HT1080 (cell line): Measurements from ENCODE around the gene PTGS1. TPM values are rescaled to one million over a fixed set of nuclear protein-coding genes. Genes with fewer than 3 reads are reported as not detected.
"Not testable (repeated sequence)": the region's sequence is repeated elsewhere in the genome, so short reads cannot be mapped to it uniquely, and the experiment has no call there.

Source experiments
- DNase-seq: peaks from one replicate; pipeline ENCODE4 v3.0.0-alpha.2; 2015; ENCODE audit warnings: low read depth
- total RNA-seq: library from RNA; depleted of rRNA; stranded (reverse); fragments of >200 nt; shearing (Covaris generic); gene quantifications from 2 replicates; pipeline ENCODE4 v1.2.3, GENCODE V29; 2014

Gene PTGS1
- total RNA-seq, 1 experiment from 2014 or later = 0.24 TPM

DNA sequence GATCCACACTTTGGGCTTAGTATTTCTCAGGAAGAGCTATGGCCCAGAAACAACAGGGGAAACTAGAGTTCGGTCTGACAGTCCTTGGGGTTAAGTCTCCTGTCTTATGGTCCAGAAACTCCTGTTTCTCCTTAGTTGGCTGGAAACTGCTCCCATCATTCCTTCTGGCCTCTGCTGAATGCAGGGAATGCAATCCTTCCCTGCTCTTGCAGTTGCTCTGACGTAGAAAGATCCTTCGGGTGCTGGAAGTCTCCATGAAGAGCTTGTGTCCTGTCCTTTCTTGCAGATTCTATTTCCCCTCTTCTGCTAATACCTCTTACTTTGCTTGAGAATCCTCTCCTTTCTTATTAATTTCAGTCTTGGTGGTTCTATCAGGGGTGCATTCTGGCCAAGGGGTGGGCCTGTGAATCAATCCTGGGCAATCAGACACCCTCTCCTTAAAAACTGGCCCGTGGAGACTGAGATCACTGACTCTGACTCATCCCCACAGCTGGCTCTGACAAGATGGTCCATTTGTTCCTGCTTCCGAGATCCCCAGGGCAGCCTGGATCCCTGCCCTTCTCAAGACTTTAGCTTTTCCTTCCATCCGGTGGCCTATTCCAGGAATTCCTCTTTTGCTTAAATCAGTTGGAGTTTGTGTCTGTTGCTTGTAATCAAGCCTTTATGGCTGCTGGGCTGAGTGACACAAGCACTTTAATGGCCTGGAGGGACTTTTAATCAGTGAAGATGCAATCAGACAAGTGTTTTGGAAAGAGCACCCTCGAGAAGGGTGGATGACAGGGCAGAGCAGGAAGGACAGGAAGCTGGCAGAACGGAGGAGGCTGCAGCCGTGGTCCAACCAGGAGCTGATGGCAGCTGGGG lies 23.7 kb downstream of the PTGS1 start:
- peak; percentile 63 for DNase-seq

- no peak for DNase-seq
Observed at GRCh38 chr9:122396614-122397148, 25.9 kb downstream of the PTGS1 start.

- DNase-seq = no peak
Observed at GRCh38 chr9:122397749-122398148, 26.9 kb downstream of the PTGS1 start.

- no peak for DNase-seq
Observed at GRCh38 chr9:122398371-122398924, 27.6 kb downstream of the PTGS1 start.

- DNase-seq = no peak
Observed at GRCh38 chr9:122401896-122402295, 31.1 kb downstream of the PTGS1 start.

GRCh38 chr9:122402403-122402871 lies 31.6 kb downstream of the PTGS1 start:
- DNase-seq = peak; percentile 97

DNA sequence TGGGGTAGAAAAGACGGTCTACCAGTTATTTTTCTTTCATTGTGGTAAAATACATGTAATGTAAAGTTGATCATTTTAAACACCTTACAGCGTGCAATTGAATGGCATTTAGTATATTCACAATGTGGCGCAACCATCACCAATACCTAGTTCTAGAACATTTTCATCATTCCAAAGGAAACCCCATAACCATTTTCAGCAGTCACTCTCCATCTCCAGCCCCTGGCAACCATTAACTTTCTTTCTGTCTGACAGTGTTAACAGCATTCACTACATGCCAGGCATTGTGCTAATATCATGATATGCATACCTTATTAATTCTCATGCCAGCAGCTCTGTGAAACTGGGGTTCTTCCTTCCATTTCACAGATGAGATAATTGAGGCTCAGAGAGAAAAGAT lies 32.0 kb downstream of the PTGS1 start:
- no peak for DNase-seq

DNA sequence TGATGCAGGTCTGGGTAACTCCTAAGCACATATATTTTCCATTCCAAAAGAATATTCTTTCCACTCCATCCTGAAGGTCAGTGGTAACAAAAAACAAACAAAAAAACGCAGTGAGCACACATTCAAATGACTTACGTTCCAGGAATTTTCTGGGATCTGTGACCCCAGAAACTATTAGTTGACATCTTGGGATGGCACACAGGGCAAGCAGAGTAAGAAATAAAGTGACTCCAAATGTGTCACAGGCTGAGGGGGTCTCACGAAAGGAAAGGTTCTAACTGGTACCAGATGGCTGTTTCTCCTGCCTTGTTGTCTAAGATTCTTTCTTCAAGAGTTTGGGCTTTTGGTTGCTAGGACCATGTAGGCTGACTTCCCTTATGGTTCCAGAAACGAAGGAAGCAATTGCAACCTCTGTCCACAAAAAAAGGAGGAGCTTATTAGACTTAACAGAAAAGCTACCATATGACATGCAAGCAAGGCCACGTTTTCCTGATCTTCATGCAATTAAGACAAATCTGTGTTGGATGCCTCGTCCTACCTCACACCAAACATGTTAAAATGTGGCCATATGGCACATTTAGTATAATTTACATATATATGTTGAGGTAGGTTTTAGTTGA lies 32.7 kb downstream of the PTGS1 start:
- DNase-seq = no peak

DNA sequence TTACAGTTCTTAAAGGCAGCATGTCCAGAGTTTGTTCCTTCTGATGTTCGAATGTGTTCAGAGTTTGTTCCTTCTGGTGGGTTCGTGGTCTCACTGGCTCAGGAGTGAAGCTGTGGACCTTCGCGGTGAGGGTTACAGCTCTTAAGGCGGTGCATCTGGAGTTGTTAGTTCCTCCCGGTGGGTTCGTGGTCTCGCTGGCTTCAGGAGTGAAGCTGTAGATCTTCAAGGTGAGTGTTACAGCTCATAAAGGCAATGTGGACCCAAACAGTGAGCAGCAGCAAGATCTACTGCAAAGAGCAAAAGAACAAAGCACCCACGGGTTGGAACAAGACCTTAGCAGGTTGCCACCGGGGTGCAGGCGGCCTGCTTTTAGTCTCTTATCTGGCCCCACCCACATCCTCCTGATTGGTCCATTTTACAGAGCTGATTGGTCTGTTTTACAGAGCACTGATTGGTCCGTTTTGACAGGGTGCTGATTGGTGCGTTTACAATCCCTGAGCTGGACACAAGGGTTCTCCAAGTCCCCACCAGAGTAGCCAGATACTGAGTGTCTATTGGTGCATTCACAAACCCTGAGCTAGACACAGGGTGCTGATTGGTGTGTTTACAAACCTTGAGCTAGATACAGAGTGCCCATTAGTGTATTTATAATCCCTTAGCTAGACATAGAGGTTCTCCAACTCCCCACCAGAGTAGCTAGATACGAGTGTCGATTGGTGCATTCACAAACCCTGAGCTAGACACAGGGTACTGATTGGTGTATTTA lies 34.7 kb downstream of the PTGS1 start:
- DNase-seq = not testable (repeated sequence)

- no peak for DNase-seq
Observed at GRCh38 chr9:122406070-122406890, 35.5 kb downstream of the PTGS1 start.

DNA sequence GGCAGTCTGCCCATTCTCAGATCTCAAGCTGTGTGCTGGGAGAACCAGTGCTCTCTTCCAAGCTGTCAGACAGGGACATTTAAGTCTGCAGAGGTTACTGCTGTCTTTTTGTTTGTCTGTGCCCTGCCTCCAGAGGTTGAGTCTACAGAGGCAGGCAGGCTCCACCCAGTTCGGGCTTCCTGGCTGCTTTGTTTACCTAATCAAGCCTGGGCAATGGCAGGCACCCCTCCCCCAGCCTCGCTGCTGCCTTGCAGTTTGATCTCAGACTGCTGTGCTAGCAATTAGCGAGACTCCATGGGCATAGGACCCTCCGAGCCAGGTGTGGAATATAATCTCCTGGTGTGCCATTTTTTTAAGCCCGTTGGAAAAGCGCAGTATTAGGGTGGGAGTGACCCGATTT lies 43.3 kb downstream of the PTGS1 start:
- DNase-seq = not testable (repeated sequence)

DNA sequence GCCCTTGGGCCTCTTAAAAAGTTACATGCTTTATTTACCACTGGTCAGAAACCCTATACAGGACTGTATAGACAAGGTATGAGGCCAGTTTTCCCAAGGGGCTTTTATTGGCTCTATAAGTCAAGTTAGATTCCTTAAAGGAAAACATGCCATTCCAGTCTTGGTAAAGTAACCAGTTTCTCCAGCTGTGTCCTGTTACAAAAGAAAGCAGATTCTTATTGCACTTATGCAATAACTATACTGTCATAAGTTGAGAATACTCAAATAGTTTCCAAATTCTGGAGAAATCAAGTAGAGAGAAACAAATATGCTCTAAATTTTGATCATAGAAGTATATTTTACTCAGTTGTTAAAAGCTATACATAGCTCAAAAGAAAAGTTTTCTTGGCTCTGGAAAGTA lies 47.2 kb downstream of the PTGS1 start:
- DNase-seq = no peak

- no peak for DNase-seq
Observed at GRCh38 chr9:122420315-122420714, 49.5 kb downstream of the PTGS1 start.

DNA sequence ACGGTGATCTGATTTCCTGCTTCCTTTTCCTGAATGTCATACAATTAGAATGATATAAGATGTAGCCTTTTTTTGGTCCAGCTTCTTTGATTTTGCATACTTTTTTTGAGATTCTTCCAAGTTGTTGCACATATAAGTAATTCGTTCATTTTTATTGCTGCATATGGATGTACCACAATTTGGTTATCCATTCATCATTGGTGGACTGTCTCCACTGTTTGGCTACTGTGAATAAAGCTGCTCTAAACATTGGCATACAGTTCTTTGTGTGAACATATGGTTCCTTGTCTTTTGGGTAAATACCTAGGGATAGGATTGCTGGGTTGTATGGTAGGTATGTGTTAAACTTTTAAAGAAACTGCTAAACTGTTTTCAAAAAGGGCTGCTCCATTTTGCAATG lies 54.3 kb downstream of the PTGS1 start:
- no peak for DNase-seq

- DNase-seq = no peak
Observed at GRCh38 chr9:122426723-122427122, 55.9 kb downstream of the PTGS1 start.

GRCh38 chr9:122442568-122442967 lies 71.7 kb downstream of the PTGS1 start:
- DNase-seq = no peak

DNA sequence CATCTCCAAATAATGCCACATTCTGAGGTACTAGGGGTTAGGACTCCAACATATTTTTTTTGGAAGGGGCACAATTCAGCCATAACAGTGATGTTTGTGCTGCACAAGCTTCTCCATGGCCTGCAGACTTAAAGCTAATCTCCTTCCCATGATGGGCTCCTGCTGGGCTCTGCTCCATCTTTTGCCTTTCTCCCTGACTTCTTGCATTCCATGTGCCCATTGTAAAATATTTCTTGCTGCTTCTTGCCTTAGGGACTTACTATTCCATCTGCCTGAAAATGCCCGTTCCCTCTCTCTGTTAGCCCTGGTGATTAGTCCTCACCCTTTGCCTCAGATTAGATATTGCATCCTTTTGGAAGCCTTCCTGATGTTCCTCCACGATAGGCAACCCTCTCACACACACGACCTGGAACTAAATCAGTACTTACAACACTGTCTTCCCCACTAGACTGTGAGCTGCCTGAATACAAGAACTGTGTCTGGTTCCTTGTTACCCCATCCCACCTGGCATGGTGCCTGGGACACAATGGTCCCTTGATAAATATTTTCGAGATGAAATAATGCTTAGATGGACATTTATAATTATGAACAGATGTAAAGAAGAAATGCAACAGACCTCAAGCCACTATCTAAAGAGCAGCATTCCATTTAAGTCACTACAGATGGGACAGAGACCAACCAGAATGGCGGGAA lies 73.4 kb downstream of the PTGS1 start:
- no peak for DNase-seq
